GM18951 (cell line): ENCODE data around the gene NFKBIB.

Experiments used
- POLR2A ChIP-seq: IDR thresholded peaks from 4 replicates; pipeline ENCODE4 v1.6.1; 2011; ENCODE audit warnings: mild to moderate bottlenecking; ENCODE audit not compliant: insufficient read length, insufficient read depth; ENCODE audit errors: extremely low read depth
- in situ Hi-C: fragments of 300-500 bp; cut with MboI; formaldehyde crosslinking; loops from one replicate; pipeline ENCODE4 v1.12.0; 2022; ENCODE audit warnings: low sequenced_read_pairs, mixed read lengths, inconsistent platforms; ENCODE audit not compliant: unreplicated experiment

Gene NFKBIB

GRCh38 chr19:38904581-38905539 is 5.1 kb downstream of the NFKBIB start:
- TF ChIP-seq POLR2A = no peak
- in situ Hi-C loops = no loop called here

DNA sequence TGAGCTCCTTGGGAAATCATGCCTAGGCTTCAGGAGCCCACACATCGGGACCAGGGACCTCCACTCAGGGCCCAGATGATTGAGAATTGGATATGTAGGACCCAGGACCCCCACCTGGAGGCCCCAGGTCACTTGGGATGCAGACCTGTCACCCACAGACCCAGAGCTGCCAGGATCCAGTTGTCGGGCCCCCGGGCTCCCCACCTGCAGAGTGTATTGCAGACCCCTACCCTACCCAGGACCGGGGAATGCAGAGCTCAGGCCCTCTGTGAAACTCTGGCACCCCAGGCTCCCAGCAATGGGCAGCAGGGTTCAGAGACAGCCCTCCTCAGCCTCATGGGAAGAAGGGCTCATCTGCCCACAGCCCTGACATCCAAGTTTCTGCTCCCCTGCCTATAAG is 5.9 kb downstream of the NFKBIB start:
- TF ChIP-seq POLR2A = no peak
- in situ Hi-C loops = no loop called here

- TF ChIP-seq POLR2A = no peak
- in situ Hi-C loops = no loop called here
Observed at GRCh38 chr19:38907227-38907626, 7.5 kb downstream of the NFKBIB start.

DNA sequence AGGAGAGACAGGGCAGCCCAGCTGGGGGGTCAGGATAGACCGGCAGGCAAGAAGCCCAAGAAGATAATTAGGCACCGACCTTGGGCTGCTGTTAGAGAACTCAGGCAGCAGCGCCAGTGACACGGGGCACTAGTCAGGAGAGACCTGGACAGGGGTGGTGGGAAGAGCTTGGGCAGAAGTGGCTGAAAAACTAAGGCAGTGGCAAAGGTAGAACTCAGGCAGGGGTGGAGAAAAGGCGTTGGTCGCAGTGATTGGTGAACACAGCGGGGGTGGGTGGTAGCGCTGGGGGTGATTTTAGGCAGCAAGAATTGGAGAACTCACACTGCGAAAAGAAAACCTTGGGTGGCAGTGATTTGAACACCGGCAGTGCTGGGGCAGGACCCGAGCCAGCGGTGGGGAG is 7.9 kb downstream of the NFKBIB start:
- no peak for TF ChIP-seq POLR2A
- in situ Hi-C loops = no loop called here

DNA sequence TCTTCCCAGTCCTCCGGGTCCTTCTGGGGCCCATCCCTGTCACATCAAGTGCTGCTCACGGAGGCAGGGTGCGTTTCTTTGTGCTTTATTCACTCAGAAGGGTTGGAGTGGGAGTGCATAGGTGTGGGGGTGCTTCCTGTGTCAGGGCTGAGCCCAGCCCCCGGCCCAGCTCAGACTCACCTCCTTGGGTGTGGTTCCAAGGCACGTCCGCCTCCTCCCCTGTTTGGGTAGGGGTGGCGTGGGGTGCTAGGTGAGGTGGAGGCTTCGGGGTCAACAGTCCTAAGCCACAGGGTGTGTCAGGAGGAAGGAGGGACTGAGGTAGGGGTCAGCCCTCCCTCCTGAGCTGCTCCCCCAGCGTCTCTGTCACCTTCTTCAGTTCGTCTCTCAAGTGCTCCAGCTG is 9.1 kb downstream of the NFKBIB start:
- TF ChIP-seq POLR2A = no peak
- in situ Hi-C loops = no loop called here

DNA sequence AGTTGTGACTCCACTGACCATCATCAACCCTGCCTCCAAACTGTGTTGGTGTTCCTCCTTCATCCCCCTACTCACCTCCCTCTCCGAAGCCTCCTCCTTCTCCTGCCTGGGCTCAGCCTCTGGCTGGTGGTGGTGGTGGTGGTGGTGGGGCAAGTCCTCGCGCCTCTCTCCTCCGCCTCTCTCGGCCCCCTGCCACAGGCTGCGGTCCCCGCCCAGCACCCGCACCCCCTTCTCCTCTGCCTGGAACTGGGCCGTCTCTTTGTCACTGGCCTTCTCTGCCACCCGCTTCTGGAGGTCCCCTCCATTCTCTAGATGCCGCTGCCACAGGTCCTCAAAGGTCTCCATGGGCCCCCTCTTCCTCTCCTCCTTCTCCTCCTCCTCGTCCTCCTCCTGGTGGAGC is 10.7 kb downstream of the NFKBIB start:
- in situ Hi-C loops = no loop called here
- TF ChIP-seq POLR2A = no peak

DNA sequence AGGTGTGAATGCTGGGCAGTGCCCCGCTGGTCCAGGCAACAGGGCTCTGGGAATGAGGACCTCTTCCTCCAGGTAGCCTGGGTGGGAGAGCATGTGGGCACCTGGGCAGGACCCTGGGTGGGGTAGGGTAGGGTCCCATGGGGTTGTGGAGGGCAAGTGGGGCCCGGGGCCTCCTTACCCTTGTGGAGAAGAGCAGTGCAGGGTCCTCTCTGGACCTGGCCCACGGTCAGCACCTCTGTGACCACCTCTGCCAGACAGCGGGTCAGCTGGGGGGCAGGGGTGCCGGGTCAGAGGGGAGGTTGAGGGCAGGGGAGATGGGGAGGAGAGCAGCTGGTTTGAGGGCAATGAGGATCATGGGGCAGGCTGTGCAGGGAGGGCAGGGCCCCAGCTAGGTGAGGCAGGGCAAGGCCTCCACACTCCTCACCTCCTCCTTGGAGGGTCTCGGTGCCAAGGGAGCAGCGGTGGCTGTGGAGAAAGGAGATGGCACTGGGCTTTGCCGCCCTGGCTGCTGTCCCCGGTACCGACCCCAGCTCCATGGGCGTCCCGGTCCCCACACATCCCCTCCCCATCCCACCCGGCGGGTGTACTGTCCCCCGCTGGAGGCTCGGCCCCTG is 11.7 kb downstream of the NFKBIB start:
- TF ChIP-seq POLR2A = no peak
- in situ Hi-C loops = no loop called here

GRCh38 chr19:38912600-38913514 is 13.1 kb downstream of the NFKBIB start:
- TF ChIP-seq POLR2A = no peak
- in situ Hi-C loops = no loop called here

DNA sequence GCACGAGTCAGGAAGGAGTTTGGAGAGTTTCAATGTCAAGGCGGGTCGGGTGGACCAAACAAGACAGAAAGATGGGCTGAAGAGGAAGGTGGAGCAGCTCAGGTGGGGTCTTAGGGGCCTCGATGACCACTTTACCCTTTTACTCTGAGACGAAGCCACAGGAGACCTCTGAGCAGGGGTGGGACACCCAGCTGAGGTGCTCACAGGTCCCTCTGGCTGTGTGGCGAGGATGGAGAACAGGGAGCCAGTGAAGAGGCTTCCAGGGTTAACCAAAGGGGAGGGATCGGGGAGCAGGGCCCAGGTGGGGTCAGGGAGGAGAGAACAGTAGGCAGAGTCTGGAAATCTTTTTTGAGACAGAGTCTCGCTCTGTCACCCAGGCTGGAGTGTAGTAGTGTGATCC is 14.2 kb downstream of the NFKBIB start:
- TF ChIP-seq POLR2A = no peak
- in situ Hi-C loops = no loop called here

DNA sequence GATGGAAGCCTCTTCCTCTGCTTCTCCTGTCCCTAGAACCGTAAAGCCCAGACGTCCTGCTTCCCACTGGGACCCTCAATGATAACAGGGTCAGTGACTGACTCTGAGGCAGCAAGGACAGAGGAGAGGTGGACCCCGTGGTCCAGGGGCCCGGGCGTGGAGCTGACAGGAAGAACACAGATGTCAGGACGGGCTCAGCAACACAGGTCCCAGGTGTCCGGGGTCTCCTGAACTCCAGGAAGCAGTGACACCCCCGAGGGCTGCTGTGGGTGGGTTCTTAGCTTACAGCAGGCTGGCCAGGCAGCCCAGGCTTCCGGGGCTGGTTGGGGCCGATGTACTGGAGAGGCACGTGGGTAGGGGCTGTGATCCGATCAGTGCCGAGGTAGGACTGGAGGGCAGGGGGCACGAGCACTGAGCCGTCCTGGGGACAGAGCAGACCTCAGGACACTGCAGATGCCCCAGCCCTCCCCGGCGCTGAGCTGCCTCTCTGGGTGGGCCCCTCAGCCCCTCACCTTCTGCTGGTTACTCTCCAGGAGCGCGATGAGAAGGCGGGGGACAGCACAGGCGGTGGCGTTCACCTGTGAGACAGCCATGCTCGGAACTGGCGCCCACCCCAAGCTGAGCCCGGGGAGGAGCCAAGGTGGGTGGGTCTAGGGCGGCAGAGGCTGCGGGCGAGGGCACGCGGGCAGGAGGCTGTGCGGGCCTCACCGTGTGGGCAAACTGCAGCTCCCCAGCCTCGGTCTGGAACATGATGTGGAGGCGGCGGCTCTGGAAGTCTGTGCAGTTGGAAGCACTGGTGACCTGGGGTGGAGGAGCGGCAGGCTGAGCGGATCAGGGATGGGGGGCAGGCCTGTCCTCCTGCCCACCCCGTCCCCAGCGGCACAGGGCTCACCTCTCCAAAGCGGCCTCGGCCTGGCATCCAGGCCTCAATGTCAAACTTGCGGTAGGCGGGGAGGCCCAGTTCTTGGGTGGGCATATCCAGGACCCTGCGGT is 15.9 kb downstream of the NFKBIB start:
- TF ChIP-seq POLR2A = no peak
- in situ Hi-C loops = no loop called here

- in situ Hi-C loops = no loop called here
- no peak for TF ChIP-seq POLR2A
Observed at GRCh38 chr19:38917516-38917915, 17.7 kb downstream of the NFKBIB start.

DNA sequence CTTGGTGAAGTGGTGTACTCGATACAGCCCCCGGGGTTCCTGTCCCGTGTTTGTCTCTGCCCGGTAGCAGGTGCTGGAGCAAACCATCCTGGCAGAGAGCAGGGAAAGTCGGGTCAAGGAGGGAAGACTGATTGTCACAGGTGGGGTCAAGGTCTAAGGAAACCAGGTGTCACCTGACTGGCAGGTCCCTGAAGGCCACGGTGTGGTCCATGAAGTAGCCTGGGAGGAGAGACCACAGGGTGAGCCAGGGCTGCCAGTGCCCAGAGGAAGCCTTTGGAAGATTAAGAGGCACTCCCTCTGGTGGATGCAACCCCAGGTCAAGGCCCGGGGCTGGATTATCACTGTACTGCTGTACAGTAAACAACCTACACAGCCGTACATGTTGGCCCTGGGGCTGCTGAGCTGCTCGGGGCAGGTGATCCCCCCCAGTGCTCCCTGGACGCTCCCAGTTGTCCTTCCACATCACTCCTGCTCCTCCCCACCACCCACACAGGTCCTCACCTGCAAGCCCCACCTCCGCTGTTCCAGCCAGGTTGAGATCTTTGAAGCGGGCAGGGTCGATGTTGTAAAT is 18.2 kb downstream of the NFKBIB start:
- no peak for TF ChIP-seq POLR2A

GRCh38 chr19:38918526-38918925 is 18.8 kb downstream of the NFKBIB start:
- TF ChIP-seq POLR2A = no peak
- in situ Hi-C loops = no loop called here

More for the DNA sequence above, 18.2 kb downstream of the NFKBIB start:
- in situ Hi-C loops = no loop called here
